GM23338 (cell line): Measurements from ENCODE around the gene CYYR1. TPM values are rescaled to one million over a fixed set of nuclear protein-coding genes. Genes with fewer than 3 reads are reported as not detected.

Experiments used
- ATAC-seq: fragments of 200-7000 bp; cut with Tn5 transposase; 3 replicates; pipeline ENCODE4 v1.9.1; 2020
- DNase-seq: peaks from one replicate; pipeline ENCODE4 v3.0.0-alpha.2; 2015; ENCODE audit warnings: low spot score
- H2AFZ ChIP-seq: fragments of 200-600 bp; sonication (generic); 2 replicates; pipeline ENCODE4 v1.8.0; 2016; ENCODE audit warnings: antibody characterized with exemption, mild to moderate bottlenecking, moderate library complexity
- H3F3A ChIP-seq: fragments of 200-600 bp; sonication (generic); replicated peaks from 2 replicates; pipeline ENCODE4 v1.8.0; 2017; ENCODE audit warnings: antibody characterized with exemption, mixed run types, low read depth
- H3K27ac ChIP-seq: fragments of 200-600 bp; sonication (generic); 2 replicates; pipeline ENCODE4 v1.6.1; 2016; ENCODE audit warnings: low read depth
- H3K27me3 ChIP-seq: fragments of 200-600 bp; sonication (generic); 2 replicates; pipeline ENCODE4 v1.8.0; 2016; ENCODE audit warnings: mild to moderate bottlenecking, mixed run types, moderate library complexity; ENCODE audit not compliant: insufficient read depth
- H3K36me3 ChIP-seq: fragments of 200-600 bp; sonication (generic); 2 replicates; pipeline ENCODE4 v1.8.0; 2016; ENCODE audit warnings: mild to moderate bottlenecking; ENCODE audit not compliant: insufficient read depth
- H3K4me1 ChIP-seq: fragments of 200-600 bp; sonication (generic); 2 replicates; pipeline ENCODE4 v1.8.0; 2016; ENCODE audit warnings: mild to moderate bottlenecking, moderate library complexity; ENCODE audit not compliant: insufficient read depth
- H3K4me2 ChIP-seq: fragments of 200-600 bp; sonication (generic); 2 replicates; pipeline ENCODE4 v1.7.1; 2017; ENCODE audit warnings: mixed run types
- H3K4me3 ChIP-seq: fragments of 200-600 bp; sonication (generic); 2 replicates; pipeline ENCODE4 v1.6.1; 2016; ENCODE audit warnings: mixed run types
- H3K79me2 ChIP-seq: fragments of 200-600 bp; sonication (generic); replicated peaks from 2 replicates; pipeline ENCODE4 v1.8.0; 2017; ENCODE audit warnings: mild to moderate bottlenecking; ENCODE audit not compliant: insufficient read depth
- H3K9me2 ChIP-seq: fragments of 200-600 bp; sonication (generic); 2 replicates; pipeline ENCODE4 v1.8.0; 2017; ENCODE audit not compliant: insufficient read depth
- H4K20me1 ChIP-seq: fragments of 200-600 bp; sonication (generic); replicated peaks from 2 replicates; pipeline ENCODE4 v1.8.0; 2017; ENCODE audit warnings: mild to moderate bottlenecking; ENCODE audit not compliant: insufficient read depth
- H3K27ac Mint-ChIP-seq: 2 replicates; pipeline ENCODE4 v1.8.0; 2020; ENCODE audit warnings: inconsistent platforms, mild to moderate bottlenecking, moderate library complexity, mixed read lengths
- H3K27me3 Mint-ChIP-seq: 3 replicates; pipeline ENCODE4 v1.8.0; 2022; ENCODE audit warnings: low read depth, mild to moderate bottlenecking, moderate library complexity, mixed read lengths, inconsistent platforms; ENCODE audit not compliant: insufficient read depth, poor library complexity
- H3K36me3 Mint-ChIP-seq: 3 replicates; pipeline ENCODE4 v1.8.0; 2021; ENCODE audit warnings: low read depth, mild to moderate bottlenecking, inconsistent platforms, moderate library complexity, mixed read lengths
- H3K4me1 Mint-ChIP-seq: 3 replicates; pipeline ENCODE4 v1.8.0; 2020; ENCODE audit warnings: mild to moderate bottlenecking, inconsistent platforms, mixed read lengths
- H3K4me3 Mint-ChIP-seq: 3 replicates; pipeline ENCODE4 v1.8.0; 2021; ENCODE audit warnings: moderate library complexity, mild to moderate bottlenecking, inconsistent platforms, mixed read lengths
- H3K9me3 Mint-ChIP-seq: 3 replicates; pipeline ENCODE4 v1.8.0; 2020; ENCODE audit warnings: moderate library complexity, mild to moderate bottlenecking, inconsistent platforms, mixed read lengths
- CREB1 ChIP-seq: fragments of 250-450 bp; sonication (Bioruptor Pico); IDR thresholded peaks from 2 replicates; pipeline ENCODE4 v1.5.0; 2020; ENCODE audit warnings: low read depth, mild to moderate bottlenecking, moderate library complexity
- ETS1 ChIP-seq: IDR thresholded peaks from 2 replicates; pipeline ENCODE4 v1.6.1; 2016; ENCODE audit warnings: antibody characterized with exemption
- EZH2 ChIP-seq: fragments of 200-600 bp; sonication (generic); IDR thresholded peaks from one replicate; pipeline ENCODE4 v1.8.0; 2017; ENCODE audit warnings: antibody characterized with exemption, mild to moderate bottlenecking, low read depth; ENCODE audit not compliant: unreplicated experiment
- EZH2phosphoT487 ChIP-seq: fragments of 200-600 bp; sonication (generic); IDR thresholded peaks from one replicate; pipeline ENCODE4 v1.8.1; 2018; ENCODE audit warnings: antibody characterized with exemption; ENCODE audit not compliant: unreplicated experiment
- JUNB ChIP-seq: IDR thresholded peaks from one replicate; pipeline ENCODE4 v1.6.1; 2016; ENCODE audit warnings: antibody characterized with exemption; ENCODE audit not compliant: unreplicated experiment
- NANOG ChIP-seq: IDR thresholded peaks from 2 replicates; pipeline ENCODE4 v1.6.1; 2016; ENCODE audit warnings: antibody characterized with exemption, borderline replicate concordance
- POLR2AphosphoS5 ChIP-seq: IDR thresholded peaks from 2 replicates; pipeline ENCODE4 v1.6.1; 2016; ENCODE audit warnings: antibody characterized with exemption, low read depth
- REST ChIP-seq: IDR thresholded peaks from one replicate; pipeline ENCODE4 v1.6.1; 2018; ENCODE audit warnings: antibody characterized with exemption; ENCODE audit not compliant: unreplicated experiment
- STAT1 ChIP-seq: IDR thresholded peaks from one replicate; pipeline ENCODE4 v1.6.1; 2016; ENCODE audit warnings: antibody characterized with exemption; ENCODE audit not compliant: unreplicated experiment
- ZNF114 ChIP-seq: fragments of 250-450 bp; sonication (Bioruptor Pico); IDR thresholded peaks from 2 replicates; pipeline ENCODE4 v1.5.0; 2020; ENCODE audit warnings: mild to moderate bottlenecking, moderate library complexity
- ZNF331 ChIP-seq: fragments of 250-450 bp; sonication (Bioruptor Pico); IDR thresholded peaks from 2 replicates; pipeline ENCODE4 v1.5.0; 2020; ENCODE audit warnings: low read depth, mild to moderate bottlenecking, moderate library complexity
- ZNF462 ChIP-seq: fragments of 250-450 bp; sonication (Bioruptor Pico); IDR thresholded peaks from 2 replicates; pipeline ENCODE4 v1.5.0; 2020; ENCODE audit warnings: mild to moderate bottlenecking, moderate library complexity
- polyA plus RNA-seq: library from polyadenylated mRNA; unstranded; fragments of >200 nt; fragmentation: Nextera tagmentation; extraction: Ambion mirVana; gene quantifications from 2 replicates; pipeline ENCODE4 v1.2.1, GENCODE V29; 2016
- total RNA-seq: library from RNA; depleted of rRNA; stranded (reverse); fragments of >200 nt; shearing (Covaris generic); gene quantifications from 2 replicates; pipeline ENCODE4 v1.2.3, GENCODE V29; 2014
- TF ChIP-seq, protein P1 (sequence below), 2 experiments: fragments of 200-600 bp in 1 of 2; sonication (generic) in 1 of 2; conservative IDR thresholded peaks; 2 replicates each; pipeline versions ENCODE4 v1.5.1 to v1.6.1; 2016 to 2017; ENCODE audit warnings: antibody characterized with exemption in 2 of 2, low read depth in 2 of 2, mild to moderate bottlenecking in 2 of 2, moderate library complexity in 1 of 2

The CYYR1 gene
- total and polyA plus RNA-seq, 2 experiments from 2014 or later, result 23.8 to 25.4 TPM

DNA sequence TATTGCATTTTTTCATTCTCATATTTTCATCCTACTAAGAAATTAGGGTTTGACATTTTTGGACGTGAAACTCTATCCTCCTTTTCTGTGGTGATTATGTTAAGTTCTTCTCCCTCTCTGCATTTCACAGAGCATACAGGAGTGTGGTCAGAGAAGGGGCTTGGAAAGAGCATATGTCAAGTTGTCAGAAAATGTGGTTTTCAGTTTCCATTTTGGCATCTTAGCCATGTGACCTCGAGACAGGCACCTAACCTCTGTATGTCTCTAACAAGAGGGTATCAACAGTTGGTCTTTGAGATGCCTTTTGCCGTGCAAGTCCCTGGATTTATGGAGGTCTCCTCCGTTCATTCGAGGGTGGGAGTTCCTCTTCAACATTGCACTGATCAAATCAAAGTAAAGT, 140.7 kb downstream of the CYYR1 start:
- H4K20me1 ChIP-seq, result no peaks in the 10 kb centered on the region
- H3K27me3 ChIP-seq, result no peaks in the 10 kb centered on the region
- H3K4me3 ChIP-seq, result no peak overlapping the region
- no peak for DNase-seq
- H3K27ac ChIP-seq, result no peak overlapping the region
- peaks cover 21% of the 10 kb centered on the region for H3K9me2 ChIP-seq
- Mint-ChIP-seq H3K4me3 (no peak overlapping the region), H3K9me3 (no peaks in the 10 kb centered on the region), H3K4me1 (peaks cover under 1% of the 10 kb centered on the region; the same call in 2 of the 3 replicates), H3K27me3 (no peaks in the 10 kb centered on the region), H3K27ac (no peak overlapping the region), H3K36me3 (no peaks in the 10 kb centered on the region)
- ATAC-seq, result no peak
- H3F3A ChIP-seq, result no peaks in the 10 kb centered on the region
- TF ChIP-seq CREB1 (CRISPR knock-in tag) (no peak), EZH2phosphoT487 (no peak), REST (no peak), ZNF331 (CRISPR knock-in tag) (no peak), ZNF114 (CRISPR knock-in tag) (no peak), STAT1 (no peak), NANOG (no peak), ZNF462 (CRISPR knock-in tag) (no peak), ETS1 (no peak), POLR2AphosphoS5 (no peak), JUNB (no peak), EZH2 (no peak)
- TF ChIP-seq, protein P1, sequence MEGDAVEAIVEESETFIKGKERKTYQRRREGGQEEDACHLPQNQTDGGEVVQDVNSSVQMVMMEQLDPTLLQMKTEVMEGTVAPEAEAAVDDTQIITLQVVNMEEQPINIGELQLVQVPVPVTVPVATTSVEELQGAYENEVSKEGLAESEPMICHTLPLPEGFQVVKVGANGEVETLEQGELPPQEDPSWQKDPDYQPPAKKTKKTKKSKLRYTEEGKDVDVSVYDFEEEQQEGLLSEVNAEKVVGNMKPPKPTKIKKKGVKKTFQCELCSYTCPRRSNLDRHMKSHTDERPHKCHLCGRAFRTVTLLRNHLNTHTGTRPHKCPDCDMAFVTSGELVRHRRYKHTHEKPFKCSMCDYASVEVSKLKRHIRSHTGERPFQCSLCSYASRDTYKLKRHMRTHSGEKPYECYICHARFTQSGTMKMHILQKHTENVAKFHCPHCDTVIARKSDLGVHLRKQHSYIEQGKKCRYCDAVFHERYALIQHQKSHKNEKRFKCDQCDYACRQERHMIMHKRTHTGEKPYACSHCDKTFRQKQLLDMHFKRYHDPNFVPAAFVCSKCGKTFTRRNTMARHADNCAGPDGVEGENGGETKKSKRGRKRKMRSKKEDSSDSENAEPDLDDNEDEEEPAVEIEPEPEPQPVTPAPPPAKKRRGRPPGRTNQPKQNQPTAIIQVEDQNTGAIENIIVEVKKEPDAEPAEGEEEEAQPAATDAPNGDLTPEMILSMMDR (conservative IDR thresholded peaks at IDR 0.05; ENCODE audit: low read depth in 2 of 2), result no peak
- no peak overlapping the region for H3K4me2 ChIP-seq
- H3K4me1 ChIP-seq, result no peaks in the 10 kb centered on the region
- no peak overlapping the region for H2AFZ ChIP-seq
- H3K79me2 ChIP-seq, result no peaks in the 10 kb centered on the region
- no peaks in the 10 kb centered on the region for H3K36me3 ChIP-seq
